GM23338 (cell line): Measurements from ENCODE around the gene FOXN1.
A peak's percentile ranks its signal among the peaks of the same experiment; 100 is the strongest.

Source experiments
- CREB1 ChIP-seq: fragments of 250-450 bp; sonication (Bioruptor Pico); IDR thresholded peaks from 2 replicates; pipeline ENCODE4 v1.5.0; 2020; ENCODE audit warnings: low read depth, mild to moderate bottlenecking, moderate library complexity
- ETS1 ChIP-seq: IDR thresholded peaks from 2 replicates; pipeline ENCODE4 v1.6.1; 2016; ENCODE audit warnings: antibody characterized with exemption
- EZH2 ChIP-seq: fragments of 200-600 bp; sonication (generic); IDR thresholded peaks from one replicate; pipeline ENCODE4 v1.8.0; 2017; ENCODE audit warnings: antibody characterized with exemption, mild to moderate bottlenecking, low read depth; ENCODE audit not compliant: unreplicated experiment
- EZH2phosphoT487 ChIP-seq: fragments of 200-600 bp; sonication (generic); IDR thresholded peaks from one replicate; pipeline ENCODE4 v1.8.1; 2018; ENCODE audit warnings: antibody characterized with exemption; ENCODE audit not compliant: unreplicated experiment
- JUNB ChIP-seq: IDR thresholded peaks from one replicate; pipeline ENCODE4 v1.6.1; 2016; ENCODE audit warnings: antibody characterized with exemption; ENCODE audit not compliant: unreplicated experiment
- NANOG ChIP-seq: IDR thresholded peaks from 2 replicates; pipeline ENCODE4 v1.6.1; 2016; ENCODE audit warnings: antibody characterized with exemption, borderline replicate concordance
- POLR2AphosphoS5 ChIP-seq: IDR thresholded peaks from 2 replicates; pipeline ENCODE4 v1.6.1; 2016; ENCODE audit warnings: antibody characterized with exemption, low read depth
- STAT1 ChIP-seq: IDR thresholded peaks from one replicate; pipeline ENCODE4 v1.6.1; 2016; ENCODE audit warnings: antibody characterized with exemption; ENCODE audit not compliant: unreplicated experiment
- ZNF114 ChIP-seq: fragments of 250-450 bp; sonication (Bioruptor Pico); IDR thresholded peaks from 2 replicates; pipeline ENCODE4 v1.5.0; 2020; ENCODE audit warnings: mild to moderate bottlenecking, moderate library complexity
- ZNF331 ChIP-seq: fragments of 250-450 bp; sonication (Bioruptor Pico); IDR thresholded peaks from 2 replicates; pipeline ENCODE4 v1.5.0; 2020; ENCODE audit warnings: low read depth, mild to moderate bottlenecking, moderate library complexity
- TF ChIP-seq, protein P1 (sequence below), 2 experiments: fragments of 200-600 bp in 1 of 2; sonication (generic) in 1 of 2; conservative IDR thresholded peaks; 2 replicates each; pipeline versions ENCODE4 v1.5.1 to v1.6.1; 2016 to 2017; ENCODE audit warnings: antibody characterized with exemption in 2 of 2, low read depth in 2 of 2, mild to moderate bottlenecking in 2 of 2, moderate library complexity in 1 of 2
- TF ChIP-seq, protein P2 (sequence below): IDR thresholded peaks from one replicate; pipeline ENCODE4 v1.6.1; 2018; ENCODE audit warnings: antibody characterized with exemption; ENCODE audit not compliant: unreplicated experiment
- TF ChIP-seq, protein P3 (sequence below): fragments of 250-450 bp; sonication (Bioruptor Pico); IDR thresholded peaks from 2 replicates; pipeline ENCODE4 v1.5.0; 2020; ENCODE audit warnings: mild to moderate bottlenecking, moderate library complexity

DNA sequence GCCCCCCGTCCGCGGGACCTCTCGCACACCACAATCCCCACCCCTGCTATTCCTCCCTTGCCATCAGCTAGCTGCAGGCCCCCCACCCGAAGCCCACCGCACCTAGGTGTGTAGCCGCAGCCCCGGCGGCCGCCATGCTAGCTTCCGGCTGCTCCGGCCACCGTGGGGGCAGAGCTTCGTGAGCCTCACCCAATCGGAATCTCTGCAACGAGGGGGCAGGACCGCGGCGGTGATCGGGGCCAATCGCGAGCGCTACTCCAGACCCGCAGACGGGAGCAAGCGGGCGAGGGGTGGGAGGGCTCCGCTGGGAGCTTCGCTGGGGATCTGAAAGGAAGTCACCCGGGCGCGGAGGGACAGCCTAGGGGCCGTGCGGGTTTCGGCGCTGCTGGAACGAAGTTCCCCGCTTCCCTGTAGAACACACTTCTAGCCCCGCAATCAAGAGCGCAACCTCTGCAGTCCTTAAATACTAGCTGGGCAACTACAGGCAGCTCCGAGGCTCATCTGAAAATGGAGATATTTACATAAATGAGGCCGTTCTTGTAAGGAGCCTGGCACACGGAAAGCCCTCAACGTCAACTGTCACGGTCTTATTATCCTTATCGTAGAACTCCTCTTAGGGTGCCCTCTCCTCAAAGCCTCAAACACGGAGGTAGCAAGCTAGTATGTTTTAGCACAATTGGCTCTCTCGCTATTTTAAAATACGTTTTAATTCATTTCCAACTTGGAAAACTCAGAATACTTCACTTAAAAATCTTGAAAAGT lies 65.4 kb downstream of the FOXN1 start, which contains the start of gene PIGS:
- TF ChIP-seq, protein P1, sequence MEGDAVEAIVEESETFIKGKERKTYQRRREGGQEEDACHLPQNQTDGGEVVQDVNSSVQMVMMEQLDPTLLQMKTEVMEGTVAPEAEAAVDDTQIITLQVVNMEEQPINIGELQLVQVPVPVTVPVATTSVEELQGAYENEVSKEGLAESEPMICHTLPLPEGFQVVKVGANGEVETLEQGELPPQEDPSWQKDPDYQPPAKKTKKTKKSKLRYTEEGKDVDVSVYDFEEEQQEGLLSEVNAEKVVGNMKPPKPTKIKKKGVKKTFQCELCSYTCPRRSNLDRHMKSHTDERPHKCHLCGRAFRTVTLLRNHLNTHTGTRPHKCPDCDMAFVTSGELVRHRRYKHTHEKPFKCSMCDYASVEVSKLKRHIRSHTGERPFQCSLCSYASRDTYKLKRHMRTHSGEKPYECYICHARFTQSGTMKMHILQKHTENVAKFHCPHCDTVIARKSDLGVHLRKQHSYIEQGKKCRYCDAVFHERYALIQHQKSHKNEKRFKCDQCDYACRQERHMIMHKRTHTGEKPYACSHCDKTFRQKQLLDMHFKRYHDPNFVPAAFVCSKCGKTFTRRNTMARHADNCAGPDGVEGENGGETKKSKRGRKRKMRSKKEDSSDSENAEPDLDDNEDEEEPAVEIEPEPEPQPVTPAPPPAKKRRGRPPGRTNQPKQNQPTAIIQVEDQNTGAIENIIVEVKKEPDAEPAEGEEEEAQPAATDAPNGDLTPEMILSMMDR (conservative IDR thresholded peaks at IDR 0.05; ENCODE audit: low read depth in 2 of 2), result no peak
- peak; percentile 89 for TF ChIP-seq POLR2AphosphoS5
- TF ChIP-seq, protein P2, sequence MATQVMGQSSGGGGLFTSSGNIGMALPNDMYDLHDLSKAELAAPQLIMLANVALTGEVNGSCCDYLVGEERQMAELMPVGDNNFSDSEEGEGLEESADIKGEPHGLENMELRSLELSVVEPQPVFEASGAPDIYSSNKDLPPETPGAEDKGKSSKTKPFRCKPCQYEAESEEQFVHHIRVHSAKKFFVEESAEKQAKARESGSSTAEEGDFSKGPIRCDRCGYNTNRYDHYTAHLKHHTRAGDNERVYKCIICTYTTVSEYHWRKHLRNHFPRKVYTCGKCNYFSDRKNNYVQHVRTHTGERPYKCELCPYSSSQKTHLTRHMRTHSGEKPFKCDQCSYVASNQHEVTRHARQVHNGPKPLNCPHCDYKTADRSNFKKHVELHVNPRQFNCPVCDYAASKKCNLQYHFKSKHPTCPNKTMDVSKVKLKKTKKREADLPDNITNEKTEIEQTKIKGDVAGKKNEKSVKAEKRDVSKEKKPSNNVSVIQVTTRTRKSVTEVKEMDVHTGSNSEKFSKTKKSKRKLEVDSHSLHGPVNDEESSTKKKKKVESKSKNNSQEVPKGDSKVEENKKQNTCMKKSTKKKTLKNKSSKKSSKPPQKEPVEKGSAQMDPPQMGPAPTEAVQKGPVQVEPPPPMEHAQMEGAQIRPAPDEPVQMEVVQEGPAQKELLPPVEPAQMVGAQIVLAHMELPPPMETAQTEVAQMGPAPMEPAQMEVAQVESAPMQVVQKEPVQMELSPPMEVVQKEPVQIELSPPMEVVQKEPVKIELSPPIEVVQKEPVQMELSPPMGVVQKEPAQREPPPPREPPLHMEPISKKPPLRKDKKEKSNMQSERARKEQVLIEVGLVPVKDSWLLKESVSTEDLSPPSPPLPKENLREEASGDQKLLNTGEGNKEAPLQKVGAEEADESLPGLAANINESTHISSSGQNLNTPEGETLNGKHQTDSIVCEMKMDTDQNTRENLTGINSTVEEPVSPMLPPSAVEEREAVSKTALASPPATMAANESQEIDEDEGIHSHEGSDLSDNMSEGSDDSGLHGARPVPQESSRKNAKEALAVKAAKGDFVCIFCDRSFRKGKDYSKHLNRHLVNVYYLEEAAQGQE, result peak; percentile 2
- TF ChIP-seq EZH2, result no peak
- TF ChIP-seq NANOG, result no peak
- no peak for TF ChIP-seq CREB1 (CRISPR knock-in tag)
- TF ChIP-seq ZNF331 (CRISPR knock-in tag), result no peak
- no peak for TF ChIP-seq EZH2phosphoT487
- peak; percentile 53; the same call in 1 of the 2 replicates for TF ChIP-seq ETS1
- TF ChIP-seq JUNB, result no peak
- no peak for TF ChIP-seq STAT1
- no peak for TF ChIP-seq ZNF114 (CRISPR knock-in tag)
- TF ChIP-seq, protein P3, sequence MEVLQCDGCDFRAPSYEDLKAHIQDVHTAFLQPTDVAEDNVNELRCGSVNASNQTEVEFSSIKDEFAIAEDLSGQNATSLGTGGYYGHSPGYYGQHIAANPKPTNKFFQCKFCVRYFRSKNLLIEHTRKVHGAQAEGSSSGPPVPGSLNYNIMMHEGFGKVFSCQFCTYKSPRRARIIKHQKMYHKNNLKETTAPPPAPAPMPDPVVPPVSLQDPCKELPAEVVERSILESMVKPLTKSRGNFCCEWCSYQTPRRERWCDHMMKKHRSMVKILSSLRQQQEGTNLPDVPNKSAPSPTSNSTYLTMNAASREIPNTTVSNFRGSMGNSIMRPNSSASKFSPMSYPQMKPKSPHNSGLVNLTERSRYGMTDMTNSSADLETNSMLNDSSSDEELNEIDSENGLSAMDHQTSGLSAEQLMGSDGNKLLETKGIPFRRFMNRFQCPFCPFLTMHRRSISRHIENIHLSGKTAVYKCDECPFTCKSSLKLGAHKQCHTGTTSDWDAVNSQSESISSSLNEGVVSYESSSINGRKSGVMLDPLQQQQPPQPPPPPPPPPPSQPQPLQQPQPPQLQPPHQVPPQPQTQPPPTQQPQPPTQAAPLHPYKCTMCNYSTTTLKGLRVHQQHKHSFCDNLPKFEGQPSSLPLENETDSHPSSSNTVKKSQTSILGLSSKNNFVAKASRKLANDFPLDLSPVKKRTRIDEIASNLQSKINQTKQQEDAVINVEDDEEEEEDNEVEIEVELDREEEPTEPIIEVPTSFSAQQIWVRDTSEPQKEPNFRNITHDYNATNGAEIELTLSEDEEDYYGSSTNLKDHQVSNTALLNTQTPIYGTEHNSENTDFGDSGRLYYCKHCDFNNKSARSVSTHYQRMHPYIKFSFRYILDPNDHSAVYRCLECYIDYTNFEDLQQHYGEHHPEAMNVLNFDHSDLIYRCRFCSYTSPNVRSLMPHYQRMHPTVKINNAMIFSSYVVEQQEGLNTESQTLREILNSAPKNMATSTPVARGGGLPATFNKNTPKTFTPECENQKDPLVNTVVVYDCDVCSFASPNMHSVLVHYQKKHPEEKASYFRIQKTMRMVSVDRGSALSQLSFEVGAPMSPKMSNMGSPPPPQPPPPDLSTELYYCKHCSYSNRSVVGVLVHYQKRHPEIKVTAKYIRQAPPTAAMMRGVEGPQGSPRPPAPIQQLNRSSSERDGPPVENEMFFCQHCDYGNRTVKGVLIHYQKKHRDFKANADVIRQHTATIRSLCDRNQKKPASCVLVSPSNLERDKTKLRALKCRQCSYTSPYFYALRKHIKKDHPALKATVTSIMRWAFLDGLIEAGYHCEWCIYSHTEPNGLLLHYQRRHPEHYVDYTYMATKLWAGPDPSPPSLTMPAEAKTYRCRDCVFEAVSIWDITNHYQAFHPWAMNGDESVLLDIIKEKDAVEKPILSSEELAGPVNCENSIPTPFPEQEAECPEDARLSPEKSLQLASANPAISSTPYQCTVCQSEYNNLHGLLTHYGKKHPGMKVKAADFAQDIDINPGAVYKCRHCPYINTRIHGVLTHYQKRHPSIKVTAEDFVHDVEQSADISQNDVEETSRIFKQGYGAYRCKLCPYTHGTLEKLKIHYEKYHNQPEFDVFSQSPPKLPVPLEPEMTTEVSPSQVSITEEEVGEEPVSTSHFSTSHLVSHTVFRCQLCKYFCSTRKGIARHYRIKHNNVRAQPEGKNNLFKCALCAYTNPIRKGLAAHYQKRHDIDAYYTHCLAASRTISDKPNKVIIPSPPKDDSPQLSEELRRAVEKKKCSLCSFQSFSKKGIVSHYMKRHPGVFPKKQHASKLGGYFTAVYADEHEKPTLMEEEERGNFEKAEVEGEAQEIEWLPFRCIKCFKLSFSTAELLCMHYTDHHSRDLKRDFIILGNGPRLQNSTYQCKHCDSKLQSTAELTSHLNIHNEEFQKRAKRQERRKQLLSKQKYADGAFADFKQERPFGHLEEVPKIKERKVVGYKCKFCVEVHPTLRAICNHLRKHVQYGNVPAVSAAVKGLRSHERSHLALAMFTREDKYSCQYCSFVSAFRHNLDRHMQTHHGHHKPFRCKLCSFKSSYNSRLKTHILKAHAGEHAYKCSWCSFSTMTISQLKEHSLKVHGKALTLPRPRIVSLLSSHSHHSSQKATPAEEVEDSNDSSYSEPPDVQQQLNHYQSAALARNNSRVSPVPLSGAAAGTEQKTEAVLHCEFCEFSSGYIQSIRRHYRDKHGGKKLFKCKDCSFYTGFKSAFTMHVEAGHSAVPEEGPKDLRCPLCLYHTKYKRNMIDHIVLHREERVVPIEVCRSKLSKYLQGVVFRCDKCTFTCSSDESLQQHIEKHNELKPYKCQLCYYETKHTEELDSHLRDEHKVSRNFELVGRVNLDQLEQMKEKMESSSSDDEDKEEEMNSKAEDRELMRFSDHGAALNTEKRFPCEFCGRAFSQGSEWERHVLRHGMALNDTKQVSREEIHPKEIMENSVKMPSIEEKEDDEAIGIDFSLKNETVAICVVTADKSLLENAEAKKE (CRISPR knock-in tag), result no peak
